GM18870 (cell line): ENCODE measurements around the gene ANO4.

Experiments used
- ATAC-seq: cut with Tn5 transposase; IDR thresholded peaks from one replicate; pipeline ENCODE4 v1.9.1; 2021; ENCODE audit warnings: moderate library complexity; ENCODE audit not compliant: unreplicated experiment

ANO4 gene

GRCh38 chr12:101173197-101173749 is 378.7 kb downstream of the ANO4 start:
- ATAC-seq, result no peak

DNA sequence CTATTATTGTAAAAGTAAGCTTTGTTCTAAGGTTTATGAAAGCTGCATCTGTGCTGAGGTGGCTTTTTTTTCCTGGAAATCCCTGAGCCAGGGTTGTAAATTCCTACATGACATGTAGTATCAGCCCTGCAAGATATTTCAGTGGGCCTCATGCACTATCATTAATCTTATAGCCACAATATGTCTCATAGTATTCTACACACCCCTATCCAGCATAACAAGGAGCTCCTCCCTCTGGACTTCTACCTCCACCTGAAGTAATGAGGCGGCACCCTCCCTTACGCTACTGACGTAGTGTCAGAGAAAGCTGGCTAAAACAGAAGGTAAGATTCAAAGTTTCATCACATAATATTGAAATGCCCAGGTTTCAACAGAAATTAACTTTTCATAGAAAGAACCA is 380.0 kb downstream of the ANO4 start:
- no peak for ATAC-seq
